Subcutaneous adipose tissue (tissue), 4 donors: ENCODE results near the gene MGRN1. TPM values are rescaled to one million over a fixed set of nuclear protein-coding genes. Genes with fewer than 3 reads are reported as not detected.

ENCODE experiments used
- small RNA-seq: library from RNA; depleted of rRNA; stranded (forward); fragments of <200 nt; gene quantifications from one replicate; pipeline ENCODE3, GENCODE V24; 2016
- total RNA-seq, 4 donors: library from RNA; depleted of rRNA; stranded (reverse); fragments of >200 nt; gene quantifications; one replicate each; pipeline ENCODE4 v1.1.0, GENCODE V29; 2016
- TF ChIP-seq, protein P1 (sequence below): fragments of 450-650 bp; IDR thresholded peaks from one replicate; pipeline ENCODE4 v1.5.1; 2016; ENCODE audit warnings: low read depth, mild to moderate bottlenecking, control low read depth, antibody characterized with exemption, moderate library complexity

MGRN1 gene
- total RNA-seq, 4 donors from 2014 or later, result 21.2 to 44.5 (median 25.2) TPM

DNA sequence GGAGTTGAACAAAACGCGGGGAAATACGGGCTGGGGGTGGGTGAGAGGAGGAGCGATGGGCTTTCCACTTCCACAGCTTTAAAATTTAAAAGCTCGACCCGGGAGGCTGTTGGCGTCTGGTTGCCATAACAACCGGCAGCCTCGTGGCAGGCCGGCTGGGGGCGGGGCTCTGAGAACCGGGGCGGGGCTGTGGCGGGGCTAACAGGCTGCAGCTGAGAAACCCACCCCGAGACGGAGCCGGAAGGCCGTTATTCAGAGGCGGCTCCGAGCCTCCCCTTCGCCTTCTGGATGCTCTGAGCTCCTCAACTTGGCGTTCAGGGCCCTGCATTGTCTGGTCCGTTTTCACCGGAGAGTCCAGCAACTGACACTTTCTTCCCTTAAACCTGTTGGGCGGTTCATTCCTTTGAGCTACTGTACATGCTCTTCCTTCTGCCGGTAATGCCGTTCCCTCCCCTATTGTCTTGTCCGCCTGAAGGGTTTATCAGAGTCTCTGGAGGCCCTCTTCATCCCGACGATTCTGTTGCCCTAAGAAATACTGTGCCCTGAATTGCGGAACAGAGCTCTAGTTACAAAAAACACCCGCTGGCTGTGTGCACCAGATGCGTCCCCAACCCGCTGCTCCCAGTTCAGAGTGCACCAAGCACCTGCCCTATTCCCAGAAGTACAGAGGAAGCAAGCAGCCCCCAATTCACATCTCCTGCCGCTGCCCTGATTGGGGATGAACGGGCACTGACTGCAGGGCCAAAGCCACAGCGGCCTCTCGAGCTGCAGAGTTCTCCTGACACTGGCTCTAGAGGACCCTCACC, 110.3 kb downstream of the MGRN1 start:
- TF ChIP-seq, protein P1, sequence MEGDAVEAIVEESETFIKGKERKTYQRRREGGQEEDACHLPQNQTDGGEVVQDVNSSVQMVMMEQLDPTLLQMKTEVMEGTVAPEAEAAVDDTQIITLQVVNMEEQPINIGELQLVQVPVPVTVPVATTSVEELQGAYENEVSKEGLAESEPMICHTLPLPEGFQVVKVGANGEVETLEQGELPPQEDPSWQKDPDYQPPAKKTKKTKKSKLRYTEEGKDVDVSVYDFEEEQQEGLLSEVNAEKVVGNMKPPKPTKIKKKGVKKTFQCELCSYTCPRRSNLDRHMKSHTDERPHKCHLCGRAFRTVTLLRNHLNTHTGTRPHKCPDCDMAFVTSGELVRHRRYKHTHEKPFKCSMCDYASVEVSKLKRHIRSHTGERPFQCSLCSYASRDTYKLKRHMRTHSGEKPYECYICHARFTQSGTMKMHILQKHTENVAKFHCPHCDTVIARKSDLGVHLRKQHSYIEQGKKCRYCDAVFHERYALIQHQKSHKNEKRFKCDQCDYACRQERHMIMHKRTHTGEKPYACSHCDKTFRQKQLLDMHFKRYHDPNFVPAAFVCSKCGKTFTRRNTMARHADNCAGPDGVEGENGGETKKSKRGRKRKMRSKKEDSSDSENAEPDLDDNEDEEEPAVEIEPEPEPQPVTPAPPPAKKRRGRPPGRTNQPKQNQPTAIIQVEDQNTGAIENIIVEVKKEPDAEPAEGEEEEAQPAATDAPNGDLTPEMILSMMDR, result no peak

DNA sequence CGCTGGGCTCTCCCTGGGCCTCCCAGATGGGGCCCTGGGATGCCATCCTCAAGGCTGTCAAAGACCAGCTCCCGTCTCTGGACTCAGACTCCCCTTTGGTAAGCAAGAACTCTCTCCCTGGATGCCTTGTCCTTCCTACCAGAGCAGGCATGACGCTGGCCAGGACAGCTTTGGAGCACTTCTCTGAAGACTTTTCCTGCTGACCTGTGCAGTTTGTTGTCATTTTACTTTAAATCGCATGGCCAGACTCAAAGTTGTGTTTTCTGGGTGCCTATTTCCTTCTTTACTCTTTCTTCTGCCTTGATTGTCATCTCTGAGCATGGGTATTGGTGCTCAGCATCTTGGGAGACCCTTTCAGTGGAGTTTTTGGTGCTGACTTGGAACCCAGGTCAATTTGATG, 111.9 kb downstream of the MGRN1 start:
- TF ChIP-seq, protein P1, result no peak

DNA sequence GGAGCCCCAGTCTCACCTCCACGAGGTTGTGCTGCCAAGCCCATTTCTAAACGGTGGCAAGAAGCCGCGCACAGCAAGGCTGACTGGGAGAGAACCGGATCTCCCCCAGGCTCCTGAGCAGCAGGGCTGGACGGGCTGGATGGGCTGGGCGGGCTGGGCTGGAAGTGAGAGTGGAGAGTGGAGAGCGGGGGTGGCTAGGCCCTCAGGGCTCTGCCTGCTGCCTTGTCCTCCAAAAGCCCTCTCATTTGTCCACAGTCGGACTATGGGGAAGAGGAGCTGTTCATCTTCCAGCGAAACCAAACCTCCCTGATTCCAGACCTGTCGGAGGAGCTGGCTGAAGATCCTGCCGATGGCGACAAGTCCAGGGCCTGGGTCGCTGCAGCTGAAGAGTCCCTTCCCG, 112.9 kb downstream of the MGRN1 start:
- TF ChIP-seq, protein P1, result no peak

Small RNA genes lying within 50 kb of the gene (small RNA-seq; reads per million reads assigned to genes)
- gene MIR6769A, result not detected
- gene RN7SL850P, result not detected

Other genes starting within 250 kb of the MGRN1 start
- 10 to 100 TPM; 15.5 to 40.9 (median 24.7) TPM for gene CORO7, start 208.2 kb upstream of the MGRN1 start, total RNA-seq
- gene DNAJA3, start 199.0 kb upstream of the MGRN1 start, total RNA-seq, result 10 to 100 TPM; 24.8 to 42.4 (median 31.8) TPM
- 10 to 100 TPM; 29.0 to 55.6 (median 42.1) TPM for gene NMRAL1, start 150.2 kb upstream of the MGRN1 start, total RNA-seq
- gene HMOX2, start 148.4 kb upstream of the MGRN1 start, total RNA-seq, result 100 to 1,000 TPM in 1 of 4 donors, 10 to 100 TPM in 3; 57.8 to 131 (median 88.8) TPM
- 10 to 100 TPM in 1 of 4 donors, 1 to 10 TPM in 3; 7.3 to 18.3 (median 8.6) TPM for gene CDIP1, start 86.1 kb upstream of the MGRN1 start, total RNA-seq
- gene C16orf96, start 68.5 kb upstream of the MGRN1 start, total RNA-seq, result 1 to 10 TPM in 1 of 4 donors, not detected in 3; 1.1 TPM
- gene UBALD1, start 9.9 kb upstream of the MGRN1 start, total RNA-seq, result 1 to 10 TPM; 1.7 to 7.0 (median 4.2) TPM
- gene NUDT16L1, start 68.7 kb downstream of the MGRN1 start, total RNA-seq, result 10 to 100 TPM; 11.7 to 38.8 (median 16.7) TPM
- gene ANKS3, start 109.4 kb downstream of the MGRN1 start, total RNA-seq, result 10 to 100 TPM in 3 of 4 donors, 1 to 10 TPM in 1; 9.3 to 21.5 (median 13.2) TPM
- gene DNAAF8, start 109.7 kb downstream of the MGRN1 start, total RNA-seq, result 1 to 10 TPM in 2 of 4 donors, under 1 TPM in 2; 0.44 to 1.6 (median 0.91) TPM
- gene ZNF500, start 142.3 kb downstream of the MGRN1 start, total RNA-seq, result 10 to 100 TPM in 1 of 4 donors, 1 to 10 TPM in 3; 3.8 to 11.7 (median 8.2) TPM
- gene SEPTIN12, start 163.5 kb downstream of the MGRN1 start, total RNA-seq, result not detected
- not detected for gene SMIM22, start 170.5 kb downstream of the MGRN1 start, total RNA-seq
- 1 to 10 TPM; 4.2 to 8.8 (median 5.5) TPM for gene ROGDI, start 177.8 kb downstream of the MGRN1 start, total RNA-seq
- 10 to 100 TPM; 38.8 to 64.7 (median 41.5) TPM for gene GLYR1, start 222.5 kb downstream of the MGRN1 start, total RNA-seq
- 10 to 100 TPM; 21.1 to 48.2 (median 37.2) TPM for gene UBN1, start 222.7 kb downstream of the MGRN1 start, total RNA-seq